Neuron (in vitro differentiated cells): Measurements from ENCODE around the gene ATP5PB.

Experiments used
- H2AFZ ChIP-seq: one replicate; pipeline ENCODE4 v1.6.1; 2013; ENCODE audit warnings: low read depth, mild to moderate bottlenecking, inconsistent platforms, low read length, moderate library complexity
- H3K27me3 ChIP-seq: one replicate; pipeline ENCODE4 v1.6.1; 2013; ENCODE audit warnings: low read length; ENCODE audit not compliant: insufficient read depth
- H3K36me3 ChIP-seq: one replicate; pipeline ENCODE4 v1.6.1; 2013; ENCODE audit warnings: low read length; ENCODE audit not compliant: insufficient read depth
- H3K4me1 ChIP-seq: one replicate; pipeline ENCODE4 v1.6.1; 2013; ENCODE audit warnings: low read length; ENCODE audit not compliant: insufficient read depth
- H3K4me3 ChIP-seq: 2 replicates; pipeline ENCODE4 v1.5.1; 2013; ENCODE audit warnings: mild to moderate bottlenecking, low read length, moderate library complexity
- H3K9me3 ChIP-seq: one replicate; pipeline ENCODE4 v1.6.1; 2013; ENCODE audit warnings: low read length

The ATP5PB gene

DNA sequence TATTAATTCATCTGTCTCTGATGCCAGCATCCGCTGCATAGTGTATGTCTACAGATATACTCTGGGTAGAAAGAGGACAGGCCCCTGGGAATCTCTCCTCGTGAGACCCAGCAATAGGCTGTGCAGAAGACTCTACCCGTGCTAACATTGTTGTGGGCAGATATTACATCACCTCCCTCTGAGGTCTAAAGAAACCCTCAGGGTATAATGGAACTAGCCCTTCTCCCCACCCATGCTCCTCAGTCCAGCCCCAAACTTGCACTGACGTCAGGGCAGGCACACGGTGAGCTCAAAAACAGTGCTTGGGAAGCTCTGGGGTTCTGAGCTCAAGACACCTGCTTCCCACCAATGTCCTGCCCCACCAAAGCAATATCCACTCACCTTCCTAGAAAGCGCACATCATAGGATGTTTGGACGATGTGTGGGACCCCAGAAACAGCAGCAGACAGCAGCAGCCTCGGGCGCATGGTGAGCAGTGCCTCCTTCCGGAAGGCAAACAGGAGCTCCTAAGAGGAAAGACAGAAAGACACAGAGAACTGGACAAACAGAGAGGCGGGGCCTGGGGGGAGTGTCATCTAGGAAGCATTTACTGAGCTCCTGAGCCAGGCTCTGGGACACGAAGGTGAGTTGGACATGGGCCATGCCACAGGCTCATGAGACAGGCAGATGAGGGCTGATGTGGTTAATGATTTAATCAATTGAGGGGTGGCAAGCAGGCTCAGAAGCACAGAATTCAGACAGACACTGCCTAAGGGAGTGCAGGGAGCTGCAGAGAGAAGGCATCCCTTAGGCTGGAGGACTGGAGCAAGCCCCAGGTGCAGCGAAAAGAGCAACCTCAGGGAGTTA is 26.5 kb upstream of the ATP5PB start:
- Histone ChIP-seq H3K4me1 (no peaks in the 10 kb centered on the region), H3K4me3 (no peak overlapping the region), H2AFZ (no peak overlapping the region), H3K9me3 (no peaks in the 10 kb centered on the region), H3K36me3 (no peaks in the 10 kb centered on the region), H3K27me3 (peaks cover 4% of the 10 kb centered on the region)

DNA sequence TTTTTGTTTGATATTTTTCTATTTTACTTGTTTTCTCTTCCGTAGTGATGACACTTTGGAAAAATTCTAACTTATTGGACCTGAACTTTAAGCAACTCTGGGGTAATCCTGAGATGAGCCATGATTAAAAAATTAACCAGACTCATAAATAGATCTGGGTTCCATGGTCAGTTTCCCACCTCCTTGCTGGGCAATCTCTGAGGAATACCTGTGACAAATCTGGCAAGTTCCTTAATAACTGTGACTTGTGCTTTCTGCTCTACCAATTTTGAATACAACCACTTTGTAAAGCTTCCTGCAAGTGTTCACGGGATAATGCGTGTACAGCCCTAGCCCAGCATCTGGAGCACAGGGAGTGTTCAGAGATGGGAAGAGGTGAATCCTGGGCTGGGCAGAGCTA is 25.0 kb upstream of the ATP5PB start:
- Histone ChIP-seq H3K36me3 (no peaks in the 10 kb centered on the region), H3K4me1 (no peaks in the 10 kb centered on the region), H3K9me3 (no peaks in the 10 kb centered on the region), H2AFZ (no peak overlapping the region), H3K4me3 (no peak overlapping the region), H3K27me3 (peaks cover 4% of the 10 kb centered on the region)

DNA sequence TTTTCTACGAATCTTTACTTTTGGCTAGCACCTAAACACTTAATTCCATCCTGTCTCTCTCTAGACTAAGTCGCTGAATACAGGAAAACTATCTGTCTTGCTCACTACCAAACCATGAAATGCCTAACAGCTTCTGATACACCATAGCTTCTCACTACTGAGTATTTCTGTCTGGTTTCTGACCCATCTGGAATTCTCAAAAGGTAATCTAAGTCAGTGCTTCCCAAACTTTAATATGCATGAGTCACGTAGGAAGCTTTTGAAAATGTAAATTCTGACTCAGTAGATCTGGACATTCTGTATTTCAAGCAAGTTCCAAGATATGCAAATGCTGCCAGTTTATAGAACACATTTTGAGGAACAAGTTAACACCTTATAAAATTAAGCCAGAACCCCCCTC is 12.5 kb upstream of the ATP5PB start:
- no peak overlapping the region for H2AFZ ChIP-seq
- H3K4me1 ChIP-seq, result no peaks in the 10 kb centered on the region
- H3K27me3 ChIP-seq, result no peaks in the 10 kb centered on the region

GRCh38 chr1:111439461-111440351 is 9.6 kb upstream of the ATP5PB start:
- Histone ChIP-seq H3K27me3 (no peaks in the 10 kb centered on the region), H3K4me3 (no peak overlapping the region), H2AFZ (no peak overlapping the region), H3K4me1 (no peaks in the 10 kb centered on the region), H3K36me3 (peaks cover 66% of the 10 kb centered on the region), H3K9me3 (no peaks in the 10 kb centered on the region)

More for the DNA sequence above, 12.5 kb upstream of the ATP5PB start:
- Histone ChIP-seq H3K36me3 (peaks cover 40% of the 10 kb centered on the region), H3K4me3 (no peak overlapping the region), H3K9me3 (no peaks in the 10 kb centered on the region)

- Histone ChIP-seq H3K36me3 (peaks cover 70% of the 10 kb centered on the region), H3K27me3 (no peaks in the 10 kb centered on the region), H2AFZ (no peak overlapping the region), H3K4me3 (no peak overlapping the region), H3K4me1 (no peaks in the 10 kb centered on the region), H3K9me3 (no peaks in the 10 kb centered on the region)
Measured at GRCh38 chr1:111441573-111442192, 7.6 kb upstream of the ATP5PB start.

DNA sequence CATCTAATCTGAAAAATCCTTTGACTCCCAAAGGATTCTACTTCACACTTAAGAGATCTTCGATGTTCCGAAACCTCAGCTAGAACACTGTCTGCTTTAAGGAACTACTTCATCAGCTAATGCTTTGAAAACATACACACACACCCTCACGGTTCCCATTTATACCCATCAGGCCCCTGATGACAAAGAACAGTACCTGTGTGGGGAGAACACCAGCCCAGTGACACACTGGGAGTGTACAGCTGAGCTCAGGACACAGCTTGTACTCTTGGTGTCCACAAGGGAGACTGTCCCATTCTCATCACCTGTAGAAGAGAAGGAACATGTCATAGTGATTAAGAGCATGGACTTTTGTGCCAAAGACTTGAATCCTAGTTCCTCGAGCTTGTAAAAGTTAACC is 6.8 kb upstream of the ATP5PB start:
- Histone ChIP-seq H2AFZ (no peak overlapping the region), H3K9me3 (no peaks in the 10 kb centered on the region), H3K27me3 (no peaks in the 10 kb centered on the region), H3K36me3 (peaks cover 77% of the 10 kb centered on the region), H3K4me1 (peaks cover 2% of the 10 kb centered on the region), H3K4me3 (no peak overlapping the region)

GRCh38 chr1:111444031-111444430 is 5.2 kb upstream of the ATP5PB start:
- Histone ChIP-seq H3K9me3 (no peaks in the 10 kb centered on the region), H2AFZ (no peak overlapping the region), H3K36me3 (peaks cover 63% of the 10 kb centered on the region), H3K4me3 (no peak overlapping the region), H3K4me1 (peaks cover 12% of the 10 kb centered on the region), H3K27me3 (no peaks in the 10 kb centered on the region)

GRCh38 chr1:111446546-111446945 is 2.7 kb upstream of the ATP5PB start:
- Histone ChIP-seq H2AFZ (no peak overlapping the region), H3K36me3 (peaks cover 50% of the 10 kb centered on the region), H3K9me3 (no peaks in the 10 kb centered on the region), H3K27me3 (no peaks in the 10 kb centered on the region), H3K4me1 (peaks cover 21% of the 10 kb centered on the region), H3K4me3 (no peak overlapping the region)

GRCh38 chr1:111446967-111447892 is 2.0 kb upstream of the ATP5PB start:
- peaks cover 22% of the 10 kb centered on the region for H3K4me1 ChIP-seq
- no peak overlapping the region for H2AFZ ChIP-seq
- H3K36me3 ChIP-seq, result peaks cover 46% of the 10 kb centered on the region
- H3K9me3 ChIP-seq, result no peaks in the 10 kb centered on the region
- H3K4me3 ChIP-seq, result peak overlapping the region; percentile 95
- no peaks in the 10 kb centered on the region for H3K27me3 ChIP-seq

GRCh38 chr1:111448482-111448917 is 764 bp upstream of the ATP5PB start:
- Histone ChIP-seq H2AFZ (peak overlapping the region; percentile 71), H3K9me3 (no peaks in the 10 kb centered on the region), H3K4me3 (peak overlapping the region; percentile 95), H3K27me3 (no peaks in the 10 kb centered on the region), H3K36me3 (peaks cover 44% of the 10 kb centered on the region), H3K4me1 (peaks cover 23% of the 10 kb centered on the region)

DNA sequence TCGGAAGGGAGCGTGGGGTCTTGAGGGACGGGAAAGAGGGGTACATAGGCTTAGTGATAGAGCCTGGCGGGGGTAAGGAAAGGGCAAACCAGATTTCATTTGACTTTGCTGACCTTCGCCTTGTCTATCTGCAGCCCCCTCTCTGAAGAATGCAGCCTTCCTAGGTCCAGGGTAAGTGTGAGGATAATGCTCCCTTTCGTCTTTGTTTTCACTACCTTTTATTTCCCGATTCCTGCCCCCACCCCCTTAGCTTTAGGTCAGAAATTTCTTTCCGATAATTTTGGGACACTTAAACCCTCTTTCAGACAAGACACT is 396 bp downstream of the ATP5PB start:
- peak overlapping the region; percentile 60 for H2AFZ ChIP-seq
- H3K4me3 ChIP-seq, result peak overlapping the region; percentile 95
- peaks cover 45% of the 10 kb centered on the region for H3K36me3 ChIP-seq

GRCh38 chr1:111450185-111450584 is 921 bp downstream of the ATP5PB start:
- no peaks in the 10 kb centered on the region for H3K9me3 ChIP-seq
- no peaks in the 10 kb centered on the region for H3K27me3 ChIP-seq
- H3K36me3 ChIP-seq, result peaks cover 46% of the 10 kb centered on the region
- peak overlapping the region; percentile 95 for H3K4me3 ChIP-seq
- no peak overlapping the region for H2AFZ ChIP-seq
- peaks cover 23% of the 10 kb centered on the region for H3K4me1 ChIP-seq

More for the DNA sequence above, 396 bp downstream of the ATP5PB start:
- H3K4me1 ChIP-seq, result peaks cover 23% of the 10 kb centered on the region
- no peaks in the 10 kb centered on the region for H3K9me3 ChIP-seq
- H3K27me3 ChIP-seq, result no peaks in the 10 kb centered on the region
